ENCODE results near the gene HOMER2.

HOMER2 gene

DNA sequence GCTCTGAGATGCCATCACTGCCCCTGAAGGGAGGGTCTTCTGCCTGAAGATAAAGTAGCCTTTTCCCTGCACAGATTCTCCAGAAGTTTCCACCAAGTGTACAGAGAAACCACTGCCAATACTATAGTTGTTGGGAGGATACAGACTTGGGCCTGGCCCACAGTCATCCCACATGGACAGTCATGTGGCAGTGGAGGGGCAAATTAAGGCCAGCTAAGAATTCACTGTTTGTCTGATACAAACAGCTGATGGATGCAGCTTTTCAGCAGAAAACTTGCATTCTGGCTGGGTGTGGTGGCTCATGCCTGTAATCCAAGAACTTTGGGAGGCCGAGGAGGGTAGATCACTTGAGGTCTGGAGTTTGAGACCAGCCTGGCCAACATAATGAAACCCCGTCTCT, 22.1 kb downstream of the HOMER2 start:
- no peak overlapping the region for H3K27ac ChIP-seq
- TF ChIP-seq, protein P1, sequence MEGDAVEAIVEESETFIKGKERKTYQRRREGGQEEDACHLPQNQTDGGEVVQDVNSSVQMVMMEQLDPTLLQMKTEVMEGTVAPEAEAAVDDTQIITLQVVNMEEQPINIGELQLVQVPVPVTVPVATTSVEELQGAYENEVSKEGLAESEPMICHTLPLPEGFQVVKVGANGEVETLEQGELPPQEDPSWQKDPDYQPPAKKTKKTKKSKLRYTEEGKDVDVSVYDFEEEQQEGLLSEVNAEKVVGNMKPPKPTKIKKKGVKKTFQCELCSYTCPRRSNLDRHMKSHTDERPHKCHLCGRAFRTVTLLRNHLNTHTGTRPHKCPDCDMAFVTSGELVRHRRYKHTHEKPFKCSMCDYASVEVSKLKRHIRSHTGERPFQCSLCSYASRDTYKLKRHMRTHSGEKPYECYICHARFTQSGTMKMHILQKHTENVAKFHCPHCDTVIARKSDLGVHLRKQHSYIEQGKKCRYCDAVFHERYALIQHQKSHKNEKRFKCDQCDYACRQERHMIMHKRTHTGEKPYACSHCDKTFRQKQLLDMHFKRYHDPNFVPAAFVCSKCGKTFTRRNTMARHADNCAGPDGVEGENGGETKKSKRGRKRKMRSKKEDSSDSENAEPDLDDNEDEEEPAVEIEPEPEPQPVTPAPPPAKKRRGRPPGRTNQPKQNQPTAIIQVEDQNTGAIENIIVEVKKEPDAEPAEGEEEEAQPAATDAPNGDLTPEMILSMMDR (IDR thresholded peaks at IDR 0.05) = no peak
- TF ChIP-seq ZFX (IDR thresholded peaks at IDR 0.05; ENCODE audit: borderline replicate concordance) = no peak

DNA sequence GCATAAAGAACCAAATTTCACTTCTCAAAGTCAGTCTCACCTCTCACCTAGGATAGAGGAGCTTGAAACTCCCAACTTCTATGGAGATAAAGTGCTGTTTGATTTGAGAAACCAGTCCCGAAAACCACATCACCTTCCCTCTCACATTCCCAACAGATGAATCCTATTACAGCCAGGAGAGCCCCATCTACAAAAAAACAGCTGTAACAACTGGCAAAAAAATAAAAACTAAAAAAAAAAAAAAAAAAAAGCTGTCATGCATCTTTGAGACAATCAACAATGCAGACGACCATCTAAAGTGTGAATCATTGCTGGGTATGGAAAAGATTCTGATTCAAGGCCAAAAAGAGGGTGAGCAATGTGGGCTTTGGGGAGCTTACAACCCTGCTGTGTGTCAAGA, 23.8 kb downstream of the HOMER2 start:
- no peak for TF ChIP-seq ZFX (IDR thresholded peaks at IDR 0.05; ENCODE audit: borderline replicate concordance)
- TF ChIP-seq, protein P1 (IDR thresholded peaks at IDR 0.05) = no peak
- H3K27ac ChIP-seq = no peak overlapping the region

DNA sequence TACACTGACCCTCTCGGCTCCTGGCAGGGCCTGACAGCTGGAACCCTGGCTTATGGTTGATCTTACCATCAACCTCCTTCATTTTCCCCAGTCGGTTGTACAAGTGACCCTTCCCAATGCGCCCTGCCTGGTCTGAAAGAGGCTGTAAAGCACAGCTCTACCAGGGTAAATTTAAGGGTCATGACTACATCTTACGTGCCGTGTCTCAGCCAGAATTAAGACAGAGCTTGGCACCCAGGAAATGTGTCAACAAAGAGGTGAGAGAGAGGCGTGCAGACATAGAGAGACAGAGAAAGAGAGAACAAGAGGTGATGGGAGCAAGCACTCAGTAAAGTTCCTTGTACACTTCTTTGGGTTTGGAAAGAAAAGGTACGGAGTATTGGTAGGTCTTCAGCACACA, 28.8 kb downstream of the HOMER2 start:
- no peak overlapping the region for H3K27ac ChIP-seq
- TF ChIP-seq, protein P1 (IDR thresholded peaks at IDR 0.05) = no peak
- no peak for TF ChIP-seq ZFX (IDR thresholded peaks at IDR 0.05; ENCODE audit: borderline replicate concordance)

DNA sequence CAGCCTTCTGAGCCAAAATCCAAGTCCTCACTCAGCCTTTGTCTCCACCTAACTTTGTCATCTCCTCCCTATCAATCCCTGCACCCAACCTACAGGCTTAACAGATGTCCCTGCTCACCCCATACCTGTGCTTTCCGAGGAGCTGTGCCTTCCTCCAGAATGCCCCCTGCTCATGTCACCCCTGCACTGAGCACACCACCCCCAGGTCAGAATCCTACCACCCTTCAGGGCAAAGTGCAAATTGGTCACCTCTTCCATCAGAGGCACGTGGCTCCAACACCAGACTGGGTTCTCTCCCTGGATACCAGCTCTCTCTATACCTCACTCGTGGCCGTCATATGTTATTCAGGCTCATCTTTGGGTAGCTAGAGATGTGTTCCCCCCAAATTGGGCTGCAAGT, 29.8 kb downstream of the HOMER2 start:
- H3K27ac ChIP-seq = no peak overlapping the region
- no peak for TF ChIP-seq ZFX (IDR thresholded peaks at IDR 0.05; ENCODE audit: borderline replicate concordance)
- TF ChIP-seq, protein P1 (IDR thresholded peaks at IDR 0.05) = no peak

DNA sequence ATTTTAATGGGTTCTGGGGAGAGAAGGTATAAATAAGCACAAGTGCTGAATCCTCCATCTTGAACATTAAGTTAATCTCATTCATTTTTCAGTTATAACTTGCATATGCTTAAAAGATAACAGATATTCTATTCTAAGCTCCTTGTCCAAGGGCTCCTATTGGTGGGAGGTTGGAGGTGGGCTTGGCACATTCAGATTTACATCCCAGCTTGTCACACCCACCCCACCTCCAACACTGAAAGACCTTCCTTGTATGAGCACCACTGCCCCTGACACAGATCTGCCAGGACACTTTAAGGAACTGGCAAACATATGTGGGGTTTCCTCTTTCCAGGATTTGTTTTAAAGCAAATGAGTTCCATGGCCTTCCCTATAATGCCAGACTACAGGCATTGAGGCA, 30.6 kb downstream of the HOMER2 start:
- no peak for TF ChIP-seq ZFX (IDR thresholded peaks at IDR 0.05; ENCODE audit: borderline replicate concordance)
- peak overlapping the region; percentile 98 for H3K27ac ChIP-seq

DNA sequence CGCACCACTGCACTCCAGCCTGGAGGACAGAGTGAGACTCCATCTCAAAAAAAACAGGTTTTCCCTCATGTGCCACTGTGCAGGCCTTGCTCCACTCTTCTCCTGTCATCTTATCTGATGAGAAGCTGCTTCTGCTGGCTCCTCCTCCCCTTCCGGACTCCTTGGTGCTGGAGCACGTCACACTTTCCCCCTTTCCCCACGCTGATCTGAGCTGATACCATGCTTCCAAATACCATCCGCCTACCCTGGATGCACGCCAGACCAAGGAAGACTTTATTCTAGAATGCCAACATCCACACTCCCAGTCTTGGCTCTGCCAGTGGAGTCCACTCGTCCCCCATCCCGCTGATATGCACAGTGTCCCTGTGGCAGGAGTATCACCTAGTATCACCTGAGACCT, 31.3 kb downstream of the HOMER2 start:
- TF ChIP-seq ZFX (IDR thresholded peaks at IDR 0.05; ENCODE audit: borderline replicate concordance) = no peak
- TF ChIP-seq, protein P1 (IDR thresholded peaks at IDR 0.05) = no peak
- H3K27ac ChIP-seq = peak overlapping the region; percentile 98

DNA sequence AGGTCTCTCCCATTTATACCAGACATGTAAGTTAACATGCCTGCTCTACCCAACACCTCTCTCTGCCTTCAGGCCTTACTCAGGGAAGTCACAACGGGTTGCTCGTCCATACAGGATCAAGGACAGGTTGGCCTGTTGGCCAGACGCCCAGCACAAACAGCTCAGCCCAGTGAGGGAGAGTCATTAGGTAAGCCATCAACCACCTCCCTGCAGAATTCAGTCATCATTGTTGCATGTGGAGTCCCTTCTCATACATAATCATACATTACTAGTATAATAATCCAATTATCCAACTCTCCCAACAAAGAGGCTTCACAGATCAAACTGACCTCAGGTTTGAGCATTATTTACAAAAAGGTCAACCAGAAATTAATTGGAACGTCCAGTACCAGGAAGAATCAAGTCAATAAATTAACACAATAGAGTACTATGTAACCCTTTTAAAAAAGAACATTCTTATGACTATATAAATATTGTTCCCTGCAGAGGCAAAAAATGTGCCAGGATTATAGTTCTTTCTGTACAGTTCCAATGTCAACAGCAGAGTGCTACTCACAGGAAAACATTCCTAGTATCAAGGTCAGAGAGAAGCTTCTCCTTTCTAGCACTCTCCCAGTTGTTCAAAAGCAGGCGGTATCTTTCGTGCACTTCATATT, 33.2 kb downstream of the HOMER2 start:
- TF ChIP-seq ZFX (IDR thresholded peaks at IDR 0.05; ENCODE audit: borderline replicate concordance) = no peak
- TF ChIP-seq, protein P1 (IDR thresholded peaks at IDR 0.05) = no peak
- H3K27ac ChIP-seq = peak overlapping the region; percentile 98
